B cell (primary cell): ENCODE results near the gene FTCD. TPM values are rescaled to one million over a fixed set of nuclear protein-coding genes. Genes with fewer than 3 reads are reported as not detected.

Source experiments
- ATAC-seq: fragments of 200-7000 bp; cut with Tn5 transposase; one replicate; pipeline ENCODE4 v1.10.0; 2021; ENCODE audit warnings: low read depth, mild to moderate bottlenecking, moderate number of reproducible peaks, moderate library complexity
- CTCF ChIA-PET: fragments of 350-600 bp; sonication (Branson Sonifier 250); formaldehyde crosslinking; loops from one replicate; lab custom pipeline; 2021; ENCODE audit warnings: antibody characterized with exemption, inconsistent platforms; lab: Charles Lee
- POLR2A ChIA-PET: fragments of 350-600 bp; sonication (Branson Sonifier 250); formaldehyde crosslinking; loops from one replicate; lab custom pipeline; 2021; ENCODE audit warnings: antibody characterized with exemption; lab: Charles Lee
- DNase-seq: peaks from one replicate; pipeline ENCODE4 v3.0.0; 2013
- H2AFZ ChIP-seq: 2 replicates; pipeline ENCODE4 v1.6.1; 2012; ENCODE audit warnings: mild to moderate bottlenecking, low read depth, low read length; ENCODE audit not compliant: insufficient read depth, poor library complexity, severe bottlenecking
- H3K27ac ChIP-seq, 2 donors: 1 replicate in 1 of 2; 2 replicates in 1 of 2; pipeline ENCODE4 v1.5.1; 2012 to 2013; ENCODE audit warnings: low read length in 2 of 2, mild to moderate bottlenecking in 2 of 2, moderate library complexity in 1 of 2
- H3K27me3 ChIP-seq, 4 experiments: fragments of 200-600 bp in 1 of 4; sonication (generic) in 1 of 4; replicated peaks in 1 of 4; 1 replicate in 2 of 4; 2 replicates in 2 of 4; pipeline versions ENCODE4 v1.6.1 to v1.7.0; 2013 to 2016; ENCODE audit warnings: low read length in 3 of 4, mild to moderate bottlenecking in 2 of 4, mixed read lengths in 1 of 4, moderate library complexity in 1 of 4; ENCODE audit not compliant: insufficient read depth in 4 of 4, control insufficient read depth in 3 of 4; ENCODE audit errors: control extremely low read depth in 1 of 4
- H3K36me3 ChIP-seq, 2 experiments: replicated peaks in 1 of 2; 1 replicate in 1 of 2; 2 replicates in 1 of 2; pipeline versions ENCODE4 v1.6.1 to v1.7.1; 2013; ENCODE audit warnings: low read length in 1 of 2; ENCODE audit not compliant: insufficient read depth in 2 of 2, control insufficient read depth in 1 of 2; ENCODE audit errors: control extremely low read depth in 1 of 2, extremely low read depth in 1 of 2
- H3K4me1 ChIP-seq, 2 donors: fragments of 200-600 bp in 1 of 2; sonication (generic) in 1 of 2; 1 replicate in 1 of 2; 2 replicates in 1 of 2; pipeline versions ENCODE4 v1.5.1 to v1.6.1; 2013 to 2017; ENCODE audit warnings: low read length in 2 of 2; ENCODE audit not compliant: control insufficient read depth in 2 of 2, insufficient read depth in 2 of 2
- H3K4me2 ChIP-seq: replicated peaks from 2 replicates; pipeline ENCODE3; 2012; ENCODE audit warnings: mild to moderate bottlenecking, low read depth, low read length; ENCODE audit not compliant: poor library complexity, severe bottlenecking
- H3K4me3 ChIP-seq, 5 experiments: fragments of 200-600 bp in 1 of 5; sonication (generic) in 1 of 5; 1 replicate in 3 of 5; 2 replicates in 2 of 5; pipeline versions ENCODE4 v1.5.1 to v1.7.0; 2011 to 2016; ENCODE audit warnings: low read length in 4 of 5, mild to moderate bottlenecking in 4 of 5, low read depth in 2 of 5, control low read depth in 1 of 5, moderate library complexity in 1 of 5; ENCODE audit not compliant: insufficient read depth in 1 of 5; ENCODE audit errors: control extremely low read depth in 1 of 5, extremely low read depth in 1 of 5
- H3K79me2 ChIP-seq: fragments of 200-600 bp; sonication (generic); one replicate; pipeline ENCODE4 v1.6.0; 2016; ENCODE audit warnings: low read length; ENCODE audit not compliant: control insufficient read depth, insufficient read depth
- H3K9ac ChIP-seq: fragments of 200-600 bp; sonication (generic); 2 replicates; pipeline ENCODE4 v1.6.1; 2017; ENCODE audit warnings: mild to moderate bottlenecking, low read length, moderate library complexity
- H3K9me3 ChIP-seq, 3 donors: one replicate each; pipeline versions ENCODE4 v1.6.1 to v1.7.1; 2013; ENCODE audit warnings: low read length in 2 of 3; ENCODE audit not compliant: control insufficient read depth in 2 of 3, insufficient read depth in 1 of 3; ENCODE audit errors: control extremely low read depth in 1 of 3
- H4K20me1 ChIP-seq: 2 replicates; pipeline ENCODE4 v1.6.0; 2012; ENCODE audit warnings: mild to moderate bottlenecking, low read length; ENCODE audit not compliant: insufficient read depth, control insufficient read depth, poor library complexity, severe bottlenecking
- H3K27ac Mint-ChIP-seq: one replicate; pipeline ENCODE4 v1.8.0; 2021; ENCODE audit warnings: mixed read lengths
- H3K27me3 Mint-ChIP-seq: one replicate; pipeline ENCODE4 v1.8.0; 2021; ENCODE audit warnings: mixed read lengths
- H3K4me1 Mint-ChIP-seq: one replicate; pipeline ENCODE4 v1.8.0; 2021; ENCODE audit warnings: mixed read lengths
- H3K4me3 Mint-ChIP-seq: one replicate; pipeline ENCODE4 v1.8.0; 2021; ENCODE audit warnings: mixed read lengths
- H3K9me3 Mint-ChIP-seq: one replicate; pipeline ENCODE4 v1.8.0; 2022; ENCODE audit warnings: mixed read lengths; ENCODE audit not compliant: insufficient read depth
- EZH2 ChIP-seq: IDR thresholded peaks from 2 replicates; pipeline ENCODE4 v1.6.1; 2012; ENCODE audit warnings: borderline replicate concordance, low read depth, mild to moderate bottlenecking, moderate library complexity, low read length; ENCODE audit not compliant: insufficient read depth, poor library complexity, severe bottlenecking
- WGBS: methylation state at CpG from one replicate; pipeline ENCODE4 v1.1.5; 2013; ENCODE audit warnings: missing lambda C conversion rate; ENCODE audit not compliant: insufficient coverage; 5-methylcytosine and 5-hydroxymethylcytosine counted together
- intact Hi-C: fragments of 100-400 bp; cut with micrococcal nuclease; formaldehyde crosslinking; loops from one replicate; pipeline ENCODE4 v1.10.0; 2022
- polyA plus RNA-seq: library from polyadenylated mRNA; depleted of rRNA; stranded (reverse); fragments of >200 nt; gene quantifications from 2 replicates; pipeline ENCODE4 v1.2.3, GENCODE V29; 2012
- total RNA-seq, 2 donors: library from RNA; stranded (reverse); fragments of 120-200 nt in 1 of 2; gene quantifications; 1 replicate in 1 of 2; 2 replicates in 1 of 2; pipeline versions ENCODE4 v1.2.3 to v1.2.4, GENCODE V29; 2013 to 2022
- TF ChIP-seq, protein P1 (sequence below): fragments of 200-600 bp; IDR thresholded peaks from one replicate; pipeline ENCODE4 v1.8.0; 2022; ENCODE audit warnings: antibody characterized with exemption, mild to moderate bottlenecking

FTCD gene
- total and polyA plus RNA-seq, 2 donors (not counting 1 experiment from before 2014, with no cell fraction given): 0.22 to 0.39 TPM

GRCh38 chr21:46139686-46140085 lies 15.7 kb downstream of the FTCD start:
- no peak overlapping the region for H3K9ac ChIP-seq
- ChIA-PET CTCF (no interaction called here), POLR2A (no interaction called here)
- no peak overlapping the region for H3K4me3 Mint-ChIP-seq
- no peak overlapping the region for H3K4me3 ChIP-seq
- peaks cover 0 to 9% (median 0%) of the 10 kb centered on the region in 3 donors for H3K9me3 ChIP-seq
- no peak overlapping the region for H3K4me2 ChIP-seq
- H3K27me3 ChIP-seq: no peaks in the 10 kb centered on the region
- H3K36me3 ChIP-seq: no peaks in the 10 kb centered on the region
- TF ChIP-seq, protein P1, sequence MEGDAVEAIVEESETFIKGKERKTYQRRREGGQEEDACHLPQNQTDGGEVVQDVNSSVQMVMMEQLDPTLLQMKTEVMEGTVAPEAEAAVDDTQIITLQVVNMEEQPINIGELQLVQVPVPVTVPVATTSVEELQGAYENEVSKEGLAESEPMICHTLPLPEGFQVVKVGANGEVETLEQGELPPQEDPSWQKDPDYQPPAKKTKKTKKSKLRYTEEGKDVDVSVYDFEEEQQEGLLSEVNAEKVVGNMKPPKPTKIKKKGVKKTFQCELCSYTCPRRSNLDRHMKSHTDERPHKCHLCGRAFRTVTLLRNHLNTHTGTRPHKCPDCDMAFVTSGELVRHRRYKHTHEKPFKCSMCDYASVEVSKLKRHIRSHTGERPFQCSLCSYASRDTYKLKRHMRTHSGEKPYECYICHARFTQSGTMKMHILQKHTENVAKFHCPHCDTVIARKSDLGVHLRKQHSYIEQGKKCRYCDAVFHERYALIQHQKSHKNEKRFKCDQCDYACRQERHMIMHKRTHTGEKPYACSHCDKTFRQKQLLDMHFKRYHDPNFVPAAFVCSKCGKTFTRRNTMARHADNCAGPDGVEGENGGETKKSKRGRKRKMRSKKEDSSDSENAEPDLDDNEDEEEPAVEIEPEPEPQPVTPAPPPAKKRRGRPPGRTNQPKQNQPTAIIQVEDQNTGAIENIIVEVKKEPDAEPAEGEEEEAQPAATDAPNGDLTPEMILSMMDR: no peak
- TF ChIP-seq EZH2: no peak
- DNase-seq: no peak
- intact Hi-C loops: no loop called here
- no peaks in the 10 kb centered on the region for H3K79me2 ChIP-seq
- H3K27ac ChIP-seq: no peak overlapping the region
- H3K4me1 Mint-ChIP-seq: peaks cover 7% of the 10 kb centered on the region
- ATAC-seq: no peak
- H3K27me3 Mint-ChIP-seq: peaks cover 3% of the 10 kb centered on the region
- H3K9me3 Mint-ChIP-seq: no peaks in the 10 kb centered on the region
- WGBS: 94% methylated on average over 8 of the region's 15 CpGs
- H3K27ac Mint-ChIP-seq: no peak overlapping the region
- peaks cover 0 to 5% of the 10 kb centered on the region in 2 donors for H3K4me1 ChIP-seq
- H2AFZ ChIP-seq: no peak overlapping the region
- H4K20me1 ChIP-seq: no peaks in the 10 kb centered on the region

DNA sequence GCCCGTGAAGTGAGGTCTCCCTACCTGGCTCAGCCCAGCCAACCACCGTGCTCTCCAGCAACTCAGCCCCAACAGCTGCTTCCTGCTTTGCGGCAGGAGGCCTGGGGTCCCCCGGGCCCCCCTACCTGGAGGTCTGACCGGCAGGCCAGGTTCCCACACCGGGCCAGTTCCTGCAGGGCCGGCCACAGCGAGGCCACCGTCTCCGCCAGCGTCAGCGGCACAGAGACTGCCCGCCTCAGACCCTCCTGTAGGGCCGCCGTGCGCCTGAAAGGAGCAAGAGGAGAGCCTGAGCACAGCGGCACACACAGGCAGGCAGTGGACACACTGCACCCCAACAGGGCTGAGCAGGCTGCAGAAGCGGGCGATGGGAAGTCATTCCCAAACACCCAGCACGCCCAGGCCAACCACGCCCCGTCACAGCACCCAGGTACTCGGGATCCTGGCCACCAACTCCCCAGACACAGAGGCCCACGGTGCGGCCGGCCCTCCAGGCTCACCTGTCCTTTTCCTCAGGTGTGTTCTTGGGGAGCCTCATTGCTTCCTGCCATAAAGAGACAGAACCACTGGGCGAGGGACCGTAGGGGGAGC lies 16.9 kb downstream of the FTCD start:
- Histone ChIP-seq H3K4me3 (no peak overlapping the region), H3K36me3 (no peaks in the 10 kb centered on the region), H3K9me3 (peaks cover 0 to 9% (median 0%) of the 10 kb centered on the region in 3 donors), H4K20me1 (no peaks in the 10 kb centered on the region), H3K9ac (no peak overlapping the region), H3K4me2 (no peak overlapping the region), H3K79me2 (no peaks in the 10 kb centered on the region), H3K27ac (no peak overlapping the region), H2AFZ (no peak overlapping the region), H3K27me3 (no peaks in the 10 kb centered on the region), H3K4me1 (no peaks in the 10 kb centered on the region)
- Mint-ChIP-seq H3K9me3 (no peaks in the 10 kb centered on the region), H3K27me3 (peaks cover 3% of the 10 kb centered on the region), H3K27ac (no peak overlapping the region), H3K4me1 (peaks cover 1% of the 10 kb centered on the region), H3K4me3 (no peak overlapping the region)
- 75% methylated on average over 28 of the region's 28 CpGs for WGBS
- DNase-seq (no peak), ATAC-seq (no peak)
- ChIA-PET POLR2A (no interaction called here), CTCF (no interaction called here)
- TF ChIP-seq, protein P1: no peak
- TF ChIP-seq EZH2: no peak
- intact Hi-C loops: no loop called here
